NCI-H460 (cell line): Measurements from ENCODE around the gene SAPCD2. TPM values are rescaled to one million over a fixed set of nuclear protein-coding genes. Genes with fewer than 3 reads are reported as not detected.
A peak's percentile ranks its signal among the peaks of the same experiment; 100 is the strongest.

Source experiments
- DNase-seq: peaks from one replicate; pipeline ENCODE4 v3.0.0-alpha.2; 2016; ENCODE audit warnings: low read depth; ENCODE audit errors: extremely low read depth
- total RNA-seq: library from RNA; depleted of rRNA; stranded (reverse); fragments of >200 nt; shearing (Covaris generic); gene quantifications from 2 replicates; pipeline ENCODE4 v1.2.3, GENCODE V29; 2014

SAPCD2 gene
- total RNA-seq, 1 experiment from 2014 or later, result 32.4 TPM

- no peak for DNase-seq
Observed at GRCh38 chr9:137050570-137050969, 19.8 kb downstream of the SAPCD2 start.

GRCh38 chr9:137049544-137050449 lies 20.6 kb downstream of the SAPCD2 start:
- DNase-seq, result peak; percentile 64

DNA sequence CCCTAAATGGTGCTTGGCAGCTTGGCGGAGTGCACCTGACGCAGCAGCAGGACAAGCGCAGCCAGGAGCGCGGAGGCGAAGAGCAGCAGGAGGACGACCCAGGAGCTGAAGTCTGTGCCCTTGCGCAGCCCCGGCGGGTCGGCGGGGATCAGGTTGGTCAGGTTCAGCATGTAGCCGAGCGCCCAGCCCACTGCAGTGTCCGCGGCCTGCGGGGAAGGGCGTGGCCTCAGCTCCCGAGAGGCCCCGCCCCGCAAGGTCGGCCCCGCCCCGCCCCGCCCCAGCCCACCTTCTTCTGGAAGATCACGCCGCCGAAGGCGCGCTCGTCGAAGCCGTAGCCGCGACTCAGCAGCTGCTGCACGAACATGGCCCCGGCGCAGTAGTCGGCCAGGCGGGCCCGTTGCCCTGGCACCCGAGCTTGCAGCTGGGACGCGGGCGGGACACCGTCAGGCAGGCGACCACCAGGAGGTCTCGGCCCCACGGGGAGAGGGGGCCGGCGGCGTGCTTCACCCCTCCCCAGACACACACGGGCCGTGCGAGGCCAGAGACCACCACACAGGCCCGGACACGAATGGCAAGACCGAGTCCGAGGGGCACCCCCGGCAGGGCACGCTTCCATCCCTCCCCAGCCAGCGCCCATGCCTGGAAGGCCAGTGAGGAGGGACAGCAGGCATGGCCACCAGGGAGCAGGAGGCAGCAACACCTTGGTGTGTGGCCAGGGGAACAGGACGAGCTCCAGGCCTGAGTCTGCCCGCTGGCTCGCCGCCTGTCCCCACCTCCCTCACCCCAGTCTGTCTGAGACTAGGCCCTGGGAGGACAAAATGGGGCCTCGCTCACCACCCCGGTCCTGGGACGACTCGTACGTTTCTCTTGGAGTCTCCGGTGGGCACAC lies 21.5 kb downstream of the SAPCD2 start:
- no peak for DNase-seq

DNA sequence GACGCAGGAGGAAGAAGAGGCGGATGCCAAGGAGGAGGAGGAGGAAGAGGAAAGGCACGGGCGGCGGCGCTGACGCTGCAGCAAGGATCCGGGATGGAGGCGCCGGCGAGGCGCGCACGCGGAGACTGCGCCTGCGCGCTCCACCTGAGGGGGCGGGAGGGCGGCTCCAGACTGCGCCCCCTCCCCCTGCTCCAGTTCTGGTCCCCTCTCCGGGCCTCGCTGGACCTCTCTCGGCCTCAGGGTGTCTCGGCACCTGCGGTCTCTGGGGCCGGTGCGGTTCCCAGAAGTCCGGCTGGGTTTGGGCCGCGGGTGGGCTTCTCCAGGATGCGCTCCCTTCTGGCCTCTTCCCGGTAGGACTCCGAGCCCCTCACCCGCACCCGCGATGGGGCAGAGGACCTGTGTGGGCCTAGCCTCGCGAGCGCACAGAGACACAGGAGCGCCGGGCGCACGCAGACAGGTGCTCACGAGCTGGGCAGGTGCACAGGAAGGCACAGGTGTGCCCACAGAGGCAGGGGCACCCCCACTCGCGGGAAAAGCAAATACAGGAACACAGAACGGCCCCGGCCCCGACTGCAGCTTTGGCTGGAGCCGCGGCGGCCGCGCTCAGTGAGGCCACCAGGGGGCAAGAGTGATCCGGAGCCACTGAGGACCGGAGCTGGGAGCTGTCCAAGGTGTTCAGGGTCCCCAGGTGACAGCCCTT lies 24.1 kb downstream of the SAPCD2 start, which contains the start of gene NPDC1:
Gene NPDC1, minus strand, starts transcription at position 90 of the 700 bp plus-strand sequence. CDS start 188 bp downstream, outside the sequence.
- peak; percentile 71 for DNase-seq

GRCh38 chr9:137045294-137046087 lies 24.9 kb downstream of the SAPCD2 start:
- DNase-seq, result no peak

GRCh38 chr9:137044502-137045177 lies 25.7 kb downstream of the SAPCD2 start:
- no peak for DNase-seq

- no peak for DNase-seq
Observed at GRCh38 chr9:137044037-137044436, 26.3 kb downstream of the SAPCD2 start.

GRCh38 chr9:137042751-137043727 lies 27.3 kb downstream of the SAPCD2 start:
- DNase-seq, result no peak

DNA sequence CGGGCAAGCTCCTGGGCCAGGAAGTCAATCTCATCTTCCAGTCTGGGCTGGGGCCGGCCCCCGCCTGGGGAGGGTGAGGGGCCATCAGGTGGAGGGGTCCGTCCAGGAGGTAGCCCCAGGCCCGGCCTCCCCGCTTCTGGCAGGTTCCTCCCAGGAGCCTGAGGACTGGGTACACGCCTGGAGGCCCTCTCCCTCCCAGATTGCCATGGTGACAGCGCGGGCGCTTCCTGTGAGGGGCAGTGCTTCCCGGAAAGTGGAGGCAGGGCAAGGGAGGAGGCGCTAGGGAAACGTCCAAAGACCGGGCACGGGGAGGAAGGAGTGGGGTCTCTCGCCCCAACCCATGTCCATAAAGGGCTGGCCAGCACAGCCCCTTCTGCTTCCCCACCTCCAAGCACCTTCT lies 29.2 kb downstream of the SAPCD2 start:
- no peak for DNase-seq

DNA sequence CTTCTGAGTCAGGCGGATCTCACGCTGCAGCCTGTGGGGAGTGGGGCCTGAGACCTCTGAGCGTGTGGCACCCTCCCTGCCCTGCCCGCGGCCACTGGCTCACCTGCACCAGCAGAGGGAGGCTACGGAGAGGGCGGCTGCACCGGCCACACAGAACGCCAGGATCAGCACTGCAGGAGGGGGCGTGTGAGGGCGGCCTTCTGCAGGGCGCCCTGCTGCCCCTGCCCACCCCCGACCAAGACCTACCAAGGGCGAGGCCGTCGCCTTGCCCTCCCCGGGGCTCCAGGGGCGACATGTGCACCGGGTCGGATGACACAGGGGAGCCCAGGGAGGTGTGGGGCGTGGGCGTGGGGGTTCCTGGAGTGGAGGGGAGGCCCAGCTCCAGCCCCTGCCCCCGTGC lies 29.8 kb downstream of the SAPCD2 start:
- no peak for DNase-seq

DNA sequence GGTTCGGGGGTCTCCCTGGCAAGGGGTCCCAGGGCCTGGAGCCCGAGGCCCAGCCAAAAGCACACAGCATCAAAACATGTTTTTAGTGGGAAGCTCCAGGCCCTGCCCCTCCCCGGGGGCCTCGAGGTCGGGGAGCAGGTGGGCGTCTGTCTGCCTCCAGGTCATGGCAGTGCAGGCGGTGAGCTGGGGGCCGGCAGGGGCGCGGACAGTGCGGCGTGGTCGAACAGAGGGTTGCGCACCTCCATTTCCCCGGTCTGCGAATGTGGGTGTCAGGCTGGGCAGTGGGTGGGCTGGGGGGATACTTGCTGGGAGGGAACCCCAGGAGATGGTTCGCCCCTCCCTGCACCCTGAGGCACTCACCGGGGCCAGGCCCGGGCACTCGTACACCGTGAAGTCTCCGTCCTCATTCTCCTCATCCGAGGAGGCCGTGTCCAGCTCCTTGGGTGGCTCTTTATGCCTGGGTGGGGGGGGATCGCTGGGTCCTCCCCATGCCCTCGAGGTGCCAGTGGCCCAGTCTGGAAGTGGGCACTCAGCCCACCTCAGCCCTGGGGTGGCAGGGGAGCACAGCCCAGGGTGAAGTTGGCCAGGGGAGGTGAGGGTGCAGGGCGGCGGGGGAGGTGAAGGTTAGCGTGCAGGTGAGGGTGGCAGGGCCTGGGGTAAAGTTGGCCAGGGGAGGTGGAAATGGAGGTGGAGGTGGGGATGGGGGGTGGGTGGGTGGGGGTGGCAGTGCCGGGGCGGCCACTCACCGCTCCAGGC lies 30.6 kb downstream of the SAPCD2 start:
- no peak for DNase-seq

DNA sequence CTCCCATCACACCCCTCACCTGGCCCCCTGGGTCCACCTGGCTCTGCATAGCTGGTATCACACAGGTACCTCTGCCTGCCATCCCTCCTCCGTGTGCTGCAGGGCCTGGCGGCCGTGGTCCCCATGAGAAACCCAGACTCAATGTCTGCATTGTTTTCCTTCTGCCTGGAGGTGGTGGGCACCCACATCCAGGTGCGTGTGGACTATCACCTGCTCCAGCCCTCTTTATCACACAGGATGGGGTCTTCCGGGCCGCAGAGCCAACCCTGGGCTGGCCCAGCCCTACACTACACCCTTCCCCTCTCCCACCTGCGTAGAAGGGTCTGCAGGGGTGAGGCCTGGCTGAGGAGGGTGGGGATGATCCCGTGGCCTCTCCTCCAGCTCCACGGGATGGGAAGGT lies 31.4 kb downstream of the SAPCD2 start:
- DNase-seq, result no peak

DNA sequence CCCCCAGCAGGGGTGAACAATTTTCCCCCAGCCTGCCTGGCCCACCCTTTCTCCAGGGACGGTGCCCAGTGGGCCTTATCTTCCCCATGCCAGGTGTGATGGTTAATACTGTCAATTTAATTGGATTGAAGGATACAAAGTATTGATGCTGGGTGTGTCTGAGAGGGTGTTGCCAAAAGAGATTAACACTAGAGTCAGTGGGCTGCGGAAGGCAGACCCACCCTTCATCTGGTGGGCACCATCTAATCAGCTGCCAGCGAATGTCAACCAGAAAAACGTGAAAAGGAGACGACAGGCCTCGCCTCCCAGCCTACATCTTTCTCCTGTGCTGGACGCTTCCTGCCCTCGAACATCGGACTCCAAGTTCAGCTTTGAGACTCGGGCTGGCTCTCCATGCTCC lies 32.9 kb downstream of the SAPCD2 start:
- no peak for DNase-seq

DNA sequence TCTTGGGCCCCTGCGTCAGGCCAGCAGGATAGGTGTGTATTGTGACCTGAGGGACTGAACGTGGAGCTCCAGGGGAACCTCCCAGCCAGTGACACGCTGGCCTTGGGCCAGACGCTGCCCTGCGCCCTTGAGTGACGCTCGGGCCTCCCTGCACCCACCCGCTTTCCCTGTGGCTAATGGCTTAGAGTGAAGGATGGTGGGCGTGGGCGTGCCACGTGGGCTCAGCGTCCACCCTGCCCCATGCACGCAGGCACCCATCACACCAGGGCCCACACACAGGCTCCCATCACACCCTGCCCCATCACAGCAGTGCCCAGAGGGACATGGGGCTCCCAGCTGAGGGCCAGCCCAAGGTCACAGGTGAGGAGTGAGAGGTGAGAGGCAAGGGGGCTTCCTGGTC lies 33.3 kb downstream of the SAPCD2 start:
- DNase-seq, result no peak

GRCh38 chr9:137035937-137036336 lies 34.4 kb downstream of the SAPCD2 start:
- DNase-seq, result no peak

- no peak for DNase-seq
Observed at GRCh38 chr9:137035507-137035834, 34.9 kb downstream of the SAPCD2 start.

DNA sequence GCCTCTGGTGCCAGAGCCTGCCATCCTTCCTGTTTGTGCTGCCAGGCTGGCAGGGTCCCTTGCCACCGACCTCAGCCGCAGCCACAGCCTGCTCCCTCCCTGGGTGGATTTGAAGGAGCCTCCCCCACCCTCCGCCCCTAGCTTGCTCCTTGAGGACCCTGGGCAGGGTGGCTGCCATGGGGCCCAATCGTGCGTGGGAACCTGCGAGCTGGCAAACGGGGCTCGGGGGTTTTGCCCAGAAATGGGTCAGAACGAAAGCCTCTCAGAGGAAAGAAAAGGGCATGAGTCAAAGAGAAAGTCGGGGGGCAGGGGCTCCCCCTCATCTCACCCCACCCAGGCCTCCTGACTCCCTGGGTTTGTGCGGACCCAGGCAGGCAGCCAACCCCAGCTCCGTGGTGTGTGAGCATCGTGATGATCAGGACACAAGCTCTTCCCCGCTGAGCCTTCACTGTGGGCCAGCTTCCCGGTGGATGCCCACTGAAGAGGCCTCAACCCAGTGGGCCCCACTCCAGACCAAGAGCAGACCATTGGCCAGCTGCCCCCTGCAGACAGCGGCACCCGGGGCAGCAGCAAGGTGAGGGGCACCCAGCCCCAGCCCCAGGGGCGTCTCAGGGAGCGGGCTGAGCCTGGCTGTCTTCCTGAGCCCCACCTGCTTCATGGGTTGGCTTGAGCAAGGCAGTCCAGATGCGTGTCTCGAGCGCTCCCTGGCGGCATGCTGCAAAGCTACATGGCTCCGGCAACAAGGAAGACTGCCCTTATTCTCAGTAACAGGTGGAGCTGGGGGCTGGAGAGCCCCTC lies 35.4 kb downstream of the SAPCD2 start:
- peak; percentile 76 for DNase-seq
